MCF 10A (cell line): ENCODE measurements around the gene SSRP1. TPM values are rescaled to one million over a fixed set of nuclear protein-coding genes. Genes with fewer than 3 reads are reported as not detected.

Experiments used
- BruUV-seq: library from RNA; stranded (reverse); fragments of 400-500 nt; replicated peaks from 2 replicates; lab custom pipeline; 2021; lab: Mats Ljungman, UMichigan
- CTCF ChIA-PET: fragments of 300-600 bp; sonication (Branson Sonifier 250); formaldehyde crosslinking; extraction: SDS; loops from one replicate; lab custom pipeline; 2021; ENCODE audit warnings: antibody characterized with exemption, inconsistent platforms; lab: Yijun Ruan, JAX
- POLR2A ChIA-PET: fragments of 300-600, 350-650 bp; sonication (Branson Sonifier 250); formaldehyde crosslinking; extraction: SDS; loops from one replicate; lab custom pipeline; 2020; ENCODE audit warnings: antibody characterized with exemption, inconsistent platforms; lab: Yijun Ruan, JAX
- DNase-seq: peaks from one replicate; pipeline ENCODE4 v3.0.0-alpha.2; 2018; ENCODE audit not compliant: unreplicated experiment
- H3K27ac Mint-ChIP-seq: one replicate; pipeline ENCODE4 v1.8.0; 2022; ENCODE audit warnings: mild to moderate bottlenecking, low read depth, mixed read lengths; ENCODE audit not compliant: unreplicated experiment
- H3K27me3 Mint-ChIP-seq: one replicate; pipeline ENCODE4 v1.8.0; 2022; ENCODE audit warnings: mixed read lengths; ENCODE audit not compliant: insufficient read depth, unreplicated experiment
- H3K36me3 Mint-ChIP-seq: one replicate; pipeline ENCODE4 v1.8.0; 2022; ENCODE audit warnings: mild to moderate bottlenecking, moderate library complexity, mixed read lengths; ENCODE audit not compliant: insufficient read depth, unreplicated experiment
- H3K4me1 Mint-ChIP-seq: one replicate; pipeline ENCODE4 v1.8.0; 2022; ENCODE audit warnings: mixed read lengths; ENCODE audit not compliant: insufficient read depth, unreplicated experiment
- H3K4me3 Mint-ChIP-seq: one replicate; pipeline ENCODE4 v1.8.0; 2022; ENCODE audit warnings: mild to moderate bottlenecking, moderate library complexity, mixed read lengths; ENCODE audit not compliant: unreplicated experiment
- H3K9me3 Mint-ChIP-seq: one replicate; pipeline ENCODE4 v1.8.0; 2022; ENCODE audit warnings: mixed read lengths; ENCODE audit not compliant: unreplicated experiment
- CTCF ChIP-seq: fragments of 200-600 bp; IDR thresholded peaks from one replicate; pipeline ENCODE4 v1.8.0; 2022; ENCODE audit warnings: antibody characterized with exemption, mild to moderate bottlenecking; ENCODE audit not compliant: unreplicated experiment
- intact Hi-C: fragments of 100-400 bp; cut with micrococcal nuclease; formaldehyde crosslinking; loops from 2 replicates; pipeline ENCODE4 v1.14.1; 2022
- total RNA-seq: library from RNA; stranded (reverse); gene quantifications from 2 replicates; pipeline ENCODE4 v1.2.3, GENCODE V29; 2022

The SSRP1 gene
- total RNA-seq, 1 experiment from 2014 or later: 229 TPM

DNA sequence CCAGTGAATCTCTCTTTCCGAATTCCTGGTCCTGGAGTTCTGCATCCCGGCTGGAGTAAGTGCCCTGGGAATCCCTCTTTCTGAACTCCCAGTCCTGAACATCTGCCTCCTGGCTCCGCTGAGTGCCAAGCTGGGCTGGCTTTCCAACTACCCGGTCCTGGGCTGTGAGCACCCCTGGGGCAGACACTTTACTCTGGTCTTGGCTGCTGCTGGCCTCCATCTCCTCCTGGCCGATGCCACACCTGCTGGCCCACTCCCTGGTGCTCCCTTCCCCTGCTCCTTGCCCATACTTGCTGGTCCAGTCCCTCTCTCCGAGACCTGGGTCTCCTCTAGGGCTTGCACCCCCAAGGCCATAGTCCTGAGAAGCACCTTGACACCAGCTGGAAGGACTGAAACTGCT is 25.6 kb downstream of the SSRP1 start:
- Mint-ChIP-seq H3K27me3 (no peaks in the 10 kb centered on the region), H3K4me1 (peaks cover 49% of the 10 kb centered on the region), H3K36me3 (peaks cover 79% of the 10 kb centered on the region), H3K9me3 (no peaks in the 10 kb centered on the region), H3K4me3 (peak overlapping the region; percentile 80), H3K27ac (peak overlapping the region; percentile 95)
- no peak for DNase-seq
- intact Hi-C loops: no loop called here
- no peak for TF ChIP-seq CTCF
- no TSS peak for BruUV-seq
- ChIA-PET POLR2A (interaction anchor here (0.6 to 13.4 kb wide), 6 partner anchors 12 to 342 kb away, joined by 3 to 362 read pairs (median 14); partner anchors contain the start of gene TNKS1BP1), CTCF (interaction anchor here (0.6 to 2.4 kb wide), 2 partner anchors 12 to 22 kb away, joined by 3 to 24 read pairs; no protein-coding TSS in a partner anchor)

DNA sequence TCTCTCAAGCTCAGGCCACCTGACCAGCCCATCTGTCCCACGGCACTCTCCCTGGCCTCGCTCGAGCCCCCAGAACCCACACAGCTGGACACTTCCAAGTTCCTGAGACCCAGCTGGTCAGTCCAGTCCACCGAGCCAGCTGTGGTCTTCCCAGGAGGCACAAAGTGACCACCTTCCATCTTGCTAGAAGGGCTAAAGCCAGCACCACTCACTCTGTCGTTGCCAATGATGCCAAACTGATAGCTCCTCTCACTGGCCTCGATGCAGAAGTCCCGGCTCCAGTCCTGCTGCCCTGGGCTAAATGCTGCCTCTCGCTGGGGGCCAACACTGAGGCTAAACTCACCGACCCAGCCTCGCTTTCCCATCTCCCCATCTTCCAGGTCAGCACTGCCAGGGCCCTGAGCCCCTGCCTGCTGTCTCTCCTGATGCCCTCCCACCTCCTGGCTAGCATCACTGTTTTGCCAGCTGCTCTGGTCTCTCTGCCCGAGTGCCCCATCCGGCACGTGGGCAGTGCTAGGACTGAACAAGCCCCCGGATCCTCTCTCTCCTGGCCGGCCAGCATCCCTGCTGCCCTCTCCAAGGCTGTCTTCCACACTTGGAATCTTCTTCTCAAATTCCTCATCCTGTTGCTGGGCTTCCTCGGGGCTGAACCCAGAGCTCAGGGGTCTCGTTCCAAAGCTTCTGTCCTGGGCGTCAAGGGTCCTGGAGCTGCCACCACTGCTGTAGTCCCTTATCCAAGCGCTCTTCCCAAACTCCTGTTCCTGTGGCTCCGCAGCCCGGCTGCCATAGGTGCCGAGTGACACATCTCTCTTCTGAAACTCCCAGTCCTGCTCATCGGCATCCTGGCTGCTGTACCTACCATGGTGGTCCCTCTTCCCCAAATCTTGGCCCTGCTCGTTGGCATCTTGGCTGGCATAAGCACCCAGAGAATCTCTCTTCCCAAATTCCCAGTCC is 26.3 kb downstream of the SSRP1 start:
- H3K27ac Mint-ChIP-seq: peak overlapping the region; percentile 95
- intact Hi-C loops: no loop called here
- no peak for TF ChIP-seq CTCF
- TSS peak; percentile 32 for BruUV-seq
- no peak for DNase-seq
- CTCF ChIA-PET: interaction anchor here (0.6 to 1.2 kb wide), 3 partner anchors 15 to 739 kb away, joined by 3 to 12 read pairs (median 3); no protein-coding TSS in a partner anchor
- H3K9me3 Mint-ChIP-seq: no peaks in the 10 kb centered on the region
- H3K36me3 Mint-ChIP-seq: peaks cover 87% of the 10 kb centered on the region
- no peaks in the 10 kb centered on the region for H3K27me3 Mint-ChIP-seq
- H3K4me3 Mint-ChIP-seq: peak overlapping the region; percentile 80
- POLR2A ChIA-PET: interaction anchor here (0.6 to 13.4 kb wide), 3 partner anchors 13 to 748 kb away, joined by 4 to 362 read pairs (median 283); partner anchors contain the start of gene TNKS1BP1
- peaks cover 51% of the 10 kb centered on the region for H3K4me1 Mint-ChIP-seq

- H3K9me3 Mint-ChIP-seq: no peaks in the 10 kb centered on the region
- TF ChIP-seq CTCF: no peak
- H3K27ac Mint-ChIP-seq: peak overlapping the region; percentile 95
- CTCF ChIA-PET: interaction anchor here (0.6 to 1.7 kb wide), 6 partner anchors 13 to 738 kb away, joined by 3 to 12 read pairs (median 3); no protein-coding TSS in a partner anchor
- no peak for DNase-seq
- intact Hi-C loops: no loop called here
- peaks cover 59% of the 10 kb centered on the region for H3K4me1 Mint-ChIP-seq
- H3K27me3 Mint-ChIP-seq: no peaks in the 10 kb centered on the region
- BruUV-seq: no TSS peak
- H3K36me3 Mint-ChIP-seq: peaks cover 95% of the 10 kb centered on the region
- POLR2A ChIA-PET: interaction anchor here (0.6 to 13.4 kb wide), 9 partner anchors 14 to 1567 kb away, joined by 3 to 362 read pairs (median 4); partner anchors contain the start of genes CTNND1 and TNKS1BP1
- peak overlapping the region; percentile 80 for H3K4me3 Mint-ChIP-seq
Measured at GRCh38 chr11:57308426-57309060, 27.1 kb downstream of the SSRP1 start.
